ENCODE results near the gene BRINP2. TPM values are rescaled to one million over a fixed set of nuclear protein-coding genes. Genes with fewer than 3 reads are reported as not detected.

BRINP2 gene
- total and polyA plus RNA-seq, 2 of the 4 experiments (the other 2 are of a cell fraction), result not detected

- H2AFZ ChIP-seq (replicated peaks; ENCODE audit: low read length, poor library complexity), result no peak overlapping the region
- H3K4me2 ChIP-seq (ENCODE audit: low read depth, low read length), result no peak overlapping the region
- ChIA-PET CTCF (no interaction called here), POLR2A (ENCODE audit: unreplicated experiment) (no interaction called here)
- no peak overlapping the region for H3K56ac ChIP-seq (ENCODE audit: extremely low read depth, insufficient read depth, low read length)
- intact Hi-C loops (cut with micrococcal nuclease), result no loop called here
- no peak for DNase-seq
- H4K91ac ChIP-seq (ENCODE audit: insufficient read depth, low read depth, low read length), result no peak overlapping the region
- H3K79me1 ChIP-seq (ENCODE audit: low read depth in 1 of 2, low read length in 2 of 2), result no peaks in the 10 kb centered on the region
- in situ Hi-C loops (cut with MboI; ENCODE audit: low sequenced_read_pairs), result no loop called here
- WGBS, 2 experiments (ENCODE audit: extremely low coverage in 2 of 2, insufficient read length in 1 of 2), result no CpG with 5 or more reads among the region's 3 CpGs
- H3K27me3 ChIP-seq (ENCODE audit: control insufficient read depth, insufficient read depth, low read length), result no peaks in the 10 kb centered on the region
- H2AK9ac ChIP-seq (replicated peaks; ENCODE audit: low read depth, low read length, poor library complexity), result no peak overlapping the region
- no peak overlapping the region for H3K4ac ChIP-seq (ENCODE audit: low read depth, low read length)
- H3K18ac ChIP-seq (ENCODE audit: low read depth, low read length), result no peak overlapping the region
- H2BK20ac ChIP-seq (ENCODE audit: low read depth, low read length), result no peak overlapping the region
- H3K9me3 ChIP-seq (ENCODE audit: control insufficient read depth, insufficient read depth, low read length), result no peaks in the 10 kb centered on the region
- H4K20me1 ChIP-seq (ENCODE audit: insufficient read depth, low read length), result no peaks in the 10 kb centered on the region
- no peaks in the 10 kb centered on the region for H3K9me1 ChIP-seq (ENCODE audit: insufficient read depth, low read length)
- dilution Hi-C loops (cut with HindIII; ENCODE audit: low sequenced_read_pairs, unreplicated experiment), result no loop called here
- H2BK120ac ChIP-seq (ENCODE audit: low read depth, low read length), result no peak overlapping the region
- no peak overlapping the region for H3K9ac ChIP-seq (ENCODE audit: low read depth, low read length)
- no peak overlapping the region for H3K4me3 ChIP-seq (ENCODE audit: insufficient read depth, low read depth, low read length)
- TF ChIP-seq SMC3 (IDR thresholded peaks at IDR 0.05; ENCODE audit: low read depth, low read length) (no peak), ELK1 (IDR thresholded peaks at IDR 0.05; ENCODE audit: borderline replicate concordance, low read depth, low read length) (no peak), RFX5 (IDR thresholded peaks at IDR 0.05; ENCODE audit: low read depth, low read length) (no peak), MXI1 (IDR thresholded peaks at IDR 0.05; ENCODE audit: borderline replicate concordance, low read depth, low read length) (no peak), RCOR1 (IDR thresholded peaks at IDR 0.05; ENCODE audit: insufficient replicate concordance, low read length) (no peak), CEBPB (IDR thresholded peaks at IDR 0.05; ENCODE audit: low read depth, low read length) (no peak)
- ATAC-seq (ENCODE audit: low read depth), result no peak
- H3K23ac ChIP-seq (ENCODE audit: low read depth, low read length), result no peak overlapping the region
- H3K27ac ChIP-seq (ENCODE audit: insufficient read depth, low read length), result no peak overlapping the region
- H3K36me3 ChIP-seq (ENCODE audit: control insufficient read depth, insufficient read depth, low read length), result no peaks in the 10 kb centered on the region
- H4K5ac ChIP-seq (ENCODE audit: low read depth, low read length), result no peak overlapping the region
- H2BK15ac ChIP-seq (ENCODE audit: low read depth, low read length), result no peak overlapping the region
- no peak overlapping the region for H3K14ac ChIP-seq (replicated peaks; ENCODE audit: low read depth, low read length)
- H2BK5ac ChIP-seq (ENCODE audit: low read depth, low read length, poor library complexity, severe bottlenecking), result no peak overlapping the region
- no peak overlapping the region for H4K8ac ChIP-seq (ENCODE audit: low read depth in 2 of 2, low read length in 2 of 2)
- no peak overlapping the region for H2AK5ac ChIP-seq (ENCODE audit: low read depth, low read length)
- BruUV-seq (replicated peaks), result no TSS peak
- no peaks in the 10 kb centered on the region for H3K4me1 ChIP-seq (ENCODE audit: control insufficient read depth, insufficient read depth, low read length)
Observed at GRCh38 chr1:177126267-177126666, 44.5 kb upstream of the BRINP2 start.

Measured in IMR-90 (cell line).